Cardiac fibroblast (primary cell): ENCODE data around the gene MAGI2.
"Not testable (repeated sequence)": the region's sequence is repeated elsewhere in the genome, so short reads cannot be mapped to it uniquely, and the experiment has no call there.

ENCODE experiments used
- DNase-seq, 2 donors: peaks; one replicate each; pipeline versions ENCODE4 v3.0.0 to v3.0.0-alpha.2; 2010; ENCODE audit warnings: low read depth in 2 of 2
- H3K4me3 ChIP-seq, 2 donors: replicated peaks in 1 of 2; 1 replicate in 1 of 2; 2 replicates in 1 of 2; pipeline ENCODE4 v1.5.1; 2011; ENCODE audit warnings: low read depth in 2 of 2, low read length in 2 of 2, mild to moderate bottlenecking in 2 of 2, moderate library complexity in 1 of 2
- CTCF ChIP-seq: IDR thresholded peaks from one replicate; pipeline ENCODE4 v1.5.1; 2011; ENCODE audit warnings: low read depth, mild to moderate bottlenecking, low read length, inconsistent platforms

The MAGI2 gene

GRCh38 chr7:78333530-78334425 is 1119.7 kb downstream of the MAGI2 start:
- no peak for DNase-seq
- no peak for TF ChIP-seq CTCF
- no peak overlapping the region for H3K4me3 ChIP-seq

- no peak for TF ChIP-seq CTCF
- no peak overlapping the region for H3K4me3 ChIP-seq
- no peak for DNase-seq
Measured at GRCh38 chr7:78329001-78329655, 1124.3 kb downstream of the MAGI2 start.

- no peak overlapping the region for H3K4me3 ChIP-seq
- DNase-seq, result no peak
- TF ChIP-seq CTCF, result no peak
Measured at GRCh38 chr7:78327718-78328117, 1125.7 kb downstream of the MAGI2 start.

- no peak overlapping the region for H3K4me3 ChIP-seq
- TF ChIP-seq CTCF, result no peak
- DNase-seq, result peak in 1 of 2 donors; percentile 5
Measured at GRCh38 chr7:78326876-78327275, 1126.6 kb downstream of the MAGI2 start.

- no peak for TF ChIP-seq CTCF
- peak in 1 of 2 donors; percentile 36 for DNase-seq
- H3K4me3 ChIP-seq, result no peak overlapping the region
Measured at GRCh38 chr7:78326189-78326588, 1127.3 kb downstream of the MAGI2 start.

GRCh38 chr7:78323118-78323517 is 1130.3 kb downstream of the MAGI2 start:
- H3K4me3 ChIP-seq, result no peak overlapping the region
- no peak for TF ChIP-seq CTCF
- no peak for DNase-seq

GRCh38 chr7:78322231-78322630 is 1131.2 kb downstream of the MAGI2 start:
- H3K4me3 ChIP-seq, DNase-seq: not testable (repeated sequence)
